Esophagus squamous epithelium (tissue), 4 donors: ENCODE measurements around the gene MYO1H.

Experiments used
- POLR2A ChIP-seq, 4 donors: fragments of 450-650 bp; IDR thresholded peaks; one replicate each; pipeline ENCODE4 v1.6.1; 2017; ENCODE audit warnings: antibody characterized with exemption in 4 of 4, mild to moderate bottlenecking in 4 of 4, moderate library complexity in 3 of 4
- TF ChIP-seq, protein P1 (sequence below), 6 experiments: fragments of 450-650 bp in 4 of 6; fragments of 200-600 bp in 2 of 6; sonication (generic) in 2 of 6; IDR thresholded peaks; one replicate each; pipeline ENCODE4 v1.5.1; 2016 to 2019; ENCODE audit warnings: antibody characterized with exemption in 6 of 6, mild to moderate bottlenecking in 4 of 6, moderate library complexity in 4 of 6

GRCh38 chr12:109461846-109462756 is 114.4 kb downstream of the MYO1H start:
- TF ChIP-seq, protein P1, sequence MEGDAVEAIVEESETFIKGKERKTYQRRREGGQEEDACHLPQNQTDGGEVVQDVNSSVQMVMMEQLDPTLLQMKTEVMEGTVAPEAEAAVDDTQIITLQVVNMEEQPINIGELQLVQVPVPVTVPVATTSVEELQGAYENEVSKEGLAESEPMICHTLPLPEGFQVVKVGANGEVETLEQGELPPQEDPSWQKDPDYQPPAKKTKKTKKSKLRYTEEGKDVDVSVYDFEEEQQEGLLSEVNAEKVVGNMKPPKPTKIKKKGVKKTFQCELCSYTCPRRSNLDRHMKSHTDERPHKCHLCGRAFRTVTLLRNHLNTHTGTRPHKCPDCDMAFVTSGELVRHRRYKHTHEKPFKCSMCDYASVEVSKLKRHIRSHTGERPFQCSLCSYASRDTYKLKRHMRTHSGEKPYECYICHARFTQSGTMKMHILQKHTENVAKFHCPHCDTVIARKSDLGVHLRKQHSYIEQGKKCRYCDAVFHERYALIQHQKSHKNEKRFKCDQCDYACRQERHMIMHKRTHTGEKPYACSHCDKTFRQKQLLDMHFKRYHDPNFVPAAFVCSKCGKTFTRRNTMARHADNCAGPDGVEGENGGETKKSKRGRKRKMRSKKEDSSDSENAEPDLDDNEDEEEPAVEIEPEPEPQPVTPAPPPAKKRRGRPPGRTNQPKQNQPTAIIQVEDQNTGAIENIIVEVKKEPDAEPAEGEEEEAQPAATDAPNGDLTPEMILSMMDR (IDR thresholded peaks at IDR 0.05) = no peak
- TF ChIP-seq POLR2A (IDR thresholded peaks at IDR 0.05) = no peak
